Measurements from ENCODE around the gene MUC2. TPM values are rescaled to one million over a fixed set of nuclear protein-coding genes. Genes with fewer than 3 reads are reported as not detected.
A peak's percentile ranks its signal among the peaks of the same experiment; 100 is the strongest.

Gene MUC2
- total RNA-seq, 4 donors from 2014 or later: 269 to 910 (median 671) TPM

DNA sequence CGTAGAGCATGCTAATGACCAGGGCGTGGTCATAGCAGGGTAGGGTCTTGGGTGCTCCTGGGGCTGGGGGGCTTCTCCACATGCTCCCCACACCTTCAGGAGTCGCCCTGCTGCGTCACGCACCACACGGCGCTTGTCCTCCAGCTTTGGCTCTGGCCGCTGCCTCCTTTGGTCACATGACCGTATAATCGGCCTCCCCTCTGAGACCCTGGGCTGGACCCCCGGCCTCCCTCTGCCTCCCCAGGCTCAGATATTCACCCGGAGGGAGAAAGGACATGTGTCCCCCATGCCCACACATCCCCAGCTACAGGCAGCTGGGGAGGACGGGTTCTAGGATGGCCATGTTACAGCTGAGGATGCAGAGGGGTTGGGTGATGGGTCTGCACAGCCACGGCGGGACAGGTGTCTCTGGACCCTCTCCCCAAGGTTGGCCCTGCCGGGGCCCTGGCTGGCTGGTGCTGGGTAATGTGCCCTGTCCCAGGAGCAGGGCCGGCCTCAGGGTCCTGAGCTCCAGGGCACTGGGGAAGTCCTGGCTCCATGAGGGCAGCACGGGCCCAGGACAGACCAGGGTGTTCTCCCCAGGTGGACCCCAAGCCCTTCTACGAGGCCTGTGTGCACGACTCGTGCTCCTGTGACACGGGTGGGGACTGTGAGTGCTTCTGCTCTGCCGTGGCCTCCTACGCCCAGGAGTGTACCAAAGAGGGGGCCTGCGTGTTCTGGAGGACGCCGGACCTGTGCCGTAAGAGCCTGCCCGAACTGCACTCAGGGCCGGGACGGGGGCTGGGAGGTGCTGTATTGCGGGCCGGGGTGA is 14.5 kb downstream of the MUC2 start:
- no peaks in the 10 kb centered on the region for H3K9me3 ChIP-seq
- H3K4me1 ChIP-seq: no peaks in the 10 kb centered on the region
- H3K27ac ChIP-seq: no peak overlapping the region
- in situ Hi-C loops (cut with MboI; ENCODE audit: low pct_ligation_motif_present in 1 of 4, low pct_unique_long_range_greater_than_20kb in 1 of 4, low sequenced_read_pairs in 3 of 4) (no loop called here), intact Hi-C loops (cut with DNase I; ENCODE audit: low total_unique reads) (no loop called here)
- DNase-seq: no peak
- WGBS, 2 donors (ENCODE audit: low coverage in 1 of 2): 94% methylated on average over 30 of the region's 33 CpGs; no CpG with 5 or more reads in 1 of the 2 donors
- TF ChIP-seq POLR2AphosphoS5 (IDR thresholded peaks at IDR 0.05) (no peak), POLR2A (IDR thresholded peaks at IDR 0.05) (no peak), EP300 (IDR thresholded peaks at IDR 0.05; ENCODE audit: low read depth) (no peak)
- TF ChIP-seq, protein P1, sequence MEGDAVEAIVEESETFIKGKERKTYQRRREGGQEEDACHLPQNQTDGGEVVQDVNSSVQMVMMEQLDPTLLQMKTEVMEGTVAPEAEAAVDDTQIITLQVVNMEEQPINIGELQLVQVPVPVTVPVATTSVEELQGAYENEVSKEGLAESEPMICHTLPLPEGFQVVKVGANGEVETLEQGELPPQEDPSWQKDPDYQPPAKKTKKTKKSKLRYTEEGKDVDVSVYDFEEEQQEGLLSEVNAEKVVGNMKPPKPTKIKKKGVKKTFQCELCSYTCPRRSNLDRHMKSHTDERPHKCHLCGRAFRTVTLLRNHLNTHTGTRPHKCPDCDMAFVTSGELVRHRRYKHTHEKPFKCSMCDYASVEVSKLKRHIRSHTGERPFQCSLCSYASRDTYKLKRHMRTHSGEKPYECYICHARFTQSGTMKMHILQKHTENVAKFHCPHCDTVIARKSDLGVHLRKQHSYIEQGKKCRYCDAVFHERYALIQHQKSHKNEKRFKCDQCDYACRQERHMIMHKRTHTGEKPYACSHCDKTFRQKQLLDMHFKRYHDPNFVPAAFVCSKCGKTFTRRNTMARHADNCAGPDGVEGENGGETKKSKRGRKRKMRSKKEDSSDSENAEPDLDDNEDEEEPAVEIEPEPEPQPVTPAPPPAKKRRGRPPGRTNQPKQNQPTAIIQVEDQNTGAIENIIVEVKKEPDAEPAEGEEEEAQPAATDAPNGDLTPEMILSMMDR (IDR thresholded peaks at IDR 0.05): no peak
- no peak overlapping the region for H3K4me3 ChIP-seq
- H3K27me3 ChIP-seq: no peaks in the 10 kb centered on the region
- H3K36me3 ChIP-seq: no peaks in the 10 kb centered on the region

DNA sequence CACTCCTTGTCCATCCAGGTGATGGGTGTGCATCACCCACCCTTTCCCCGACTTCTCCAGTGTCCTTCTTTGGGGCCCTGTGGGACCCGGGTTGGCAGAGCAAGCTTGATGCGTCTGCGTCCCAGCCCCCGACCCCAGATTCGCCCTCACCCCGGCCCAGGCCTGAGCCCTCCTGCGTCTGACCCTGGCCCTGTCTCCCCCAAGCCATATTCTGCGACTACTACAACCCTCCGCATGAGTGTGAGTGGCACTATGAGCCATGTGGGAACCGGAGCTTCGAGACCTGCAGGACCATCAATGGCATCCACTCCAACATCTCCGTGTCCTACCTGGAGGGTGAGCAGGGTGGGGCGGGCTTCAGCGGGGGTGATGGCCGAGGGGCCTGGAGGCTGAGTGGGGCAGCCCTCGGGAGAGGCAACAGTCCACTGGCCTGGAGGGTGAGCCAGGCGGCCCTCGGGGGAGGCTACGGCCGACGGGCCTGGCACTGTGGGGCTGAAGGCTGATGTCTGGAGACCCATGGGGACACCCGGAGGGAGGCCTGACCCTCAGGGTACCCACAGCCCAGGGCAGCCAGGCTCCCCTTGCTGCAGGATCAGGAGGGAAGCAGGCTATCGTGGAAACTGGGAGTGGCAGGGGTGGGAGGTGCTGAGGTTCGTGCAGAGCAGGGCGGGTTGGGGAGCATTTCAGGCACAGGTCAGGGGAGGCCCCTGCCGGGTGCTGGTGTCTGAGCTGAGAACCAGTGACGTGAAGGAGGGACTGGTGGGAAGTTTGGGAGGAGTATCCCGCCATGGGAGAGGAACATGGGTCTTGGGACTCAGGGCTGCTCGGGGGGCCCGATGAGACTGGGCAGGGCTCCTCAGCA is 15.3 kb downstream of the MUC2 start:
- Histone ChIP-seq H3K4me1 (no peaks in the 10 kb centered on the region), H3K9me3 (no peaks in the 10 kb centered on the region), H3K27me3 (no peaks in the 10 kb centered on the region), H3K36me3 (no peaks in the 10 kb centered on the region), H3K27ac (no peak overlapping the region), H3K4me3 (no peak overlapping the region)
- 89 to 97% methylated on average over 6 to 31 of the region's 31 CpGs for WGBS, 2 donors (ENCODE audit: low coverage in 1 of 2)
- in situ Hi-C loops (cut with MboI; ENCODE audit: low pct_ligation_motif_present in 1 of 4, low pct_unique_long_range_greater_than_20kb in 1 of 4, low sequenced_read_pairs in 3 of 4) (no loop called here), intact Hi-C loops (cut with DNase I; ENCODE audit: low total_unique reads) (no loop called here)
- TF ChIP-seq POLR2AphosphoS5 (IDR thresholded peaks at IDR 0.05) (no peak), POLR2A (IDR thresholded peaks at IDR 0.05) (no peak), EP300 (IDR thresholded peaks at IDR 0.05; ENCODE audit: low read depth) (no peak)
- TF ChIP-seq, protein P1 (IDR thresholded peaks at IDR 0.05): no peak
- DNase-seq: no peak

DNA sequence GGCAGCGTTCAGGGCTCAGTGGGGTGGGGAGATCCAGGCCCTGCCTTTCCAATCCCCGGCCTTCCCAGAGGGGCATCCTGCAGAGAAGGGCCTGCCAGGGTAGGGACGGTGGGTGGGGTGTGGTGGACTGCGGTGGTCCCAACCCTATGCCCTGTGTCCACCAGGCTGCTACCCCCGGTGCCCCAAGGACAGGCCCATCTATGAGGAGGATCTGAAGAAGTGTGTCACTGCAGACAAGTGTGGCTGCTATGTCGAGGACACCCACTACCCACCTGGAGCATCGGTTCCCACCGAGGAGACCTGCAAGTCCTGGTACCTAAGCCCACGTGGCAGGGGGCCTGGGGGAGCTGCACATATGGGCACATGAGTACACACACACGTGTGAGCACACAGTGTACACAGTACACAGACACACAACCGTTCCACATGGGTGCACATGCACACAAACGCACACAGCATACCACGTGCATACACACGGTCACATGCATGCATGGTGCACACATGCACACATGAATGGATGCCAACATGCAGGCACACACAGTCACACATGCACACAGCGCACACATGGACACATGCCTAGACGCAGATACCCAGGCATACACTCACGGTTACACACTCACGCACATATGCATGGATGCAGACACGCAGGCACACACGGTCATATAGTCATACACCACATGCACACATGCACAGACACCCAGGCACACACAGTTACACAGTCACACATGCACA is 16.1 kb downstream of the MUC2 start:
- 96 to 100% methylated on average over 1 to 18 of the region's 20 CpGs for WGBS, 2 donors (ENCODE audit: low coverage in 1 of 2)
- no peak for DNase-seq
- H3K9me3 ChIP-seq: no peaks in the 10 kb centered on the region
- no peak overlapping the region for H3K27ac ChIP-seq
- TF ChIP-seq, protein P1 (IDR thresholded peaks at IDR 0.05): no peak
- TF ChIP-seq EP300 (IDR thresholded peaks at IDR 0.05; ENCODE audit: low read depth): no peak
- TF ChIP-seq POLR2A (IDR thresholded peaks at IDR 0.05): no peak
- peak in 1 of 3 donors; percentile 51 for TF ChIP-seq POLR2AphosphoS5 (IDR thresholded peaks at IDR 0.05)
- no peak overlapping the region for H3K4me3 ChIP-seq
- H3K36me3 ChIP-seq: no peaks in the 10 kb centered on the region
- intact Hi-C loops (cut with DNase I; ENCODE audit: low total_unique reads) (no loop called here), in situ Hi-C loops (cut with MboI; ENCODE audit: low pct_ligation_motif_present in 1 of 4, low pct_unique_long_range_greater_than_20kb in 1 of 4, low sequenced_read_pairs in 3 of 4) (no loop called here)
- no peaks in the 10 kb centered on the region for H3K27me3 ChIP-seq
- no peaks in the 10 kb centered on the region for H3K4me1 ChIP-seq
